WERI-Rb-1 (cell line): ENCODE measurements around the gene ARHGAP10.

Experiments
- DNase-seq: peaks from one replicate; pipeline ENCODE4 v3.0.0-alpha.2; 2020
- H3K27ac ChIP-seq: fragments of 250-450 bp; sonication (Bioruptor Pico); 2 replicates; pipeline ENCODE4 v1.5.1; 2020; ENCODE audit warnings: mild to moderate bottlenecking, moderate library complexity
- H3K27me3 ChIP-seq: fragments of 250-450 bp; sonication (Bioruptor Pico); 2 replicates; pipeline ENCODE4 v1.5.1; 2021; ENCODE audit warnings: mild to moderate bottlenecking, low read depth, moderate library complexity; ENCODE audit not compliant: insufficient read depth, severe bottlenecking
- H3K36me3 ChIP-seq: fragments of 250-450 bp; sonication (Bioruptor Pico); 2 replicates; pipeline ENCODE4 v1.5.1; 2020; ENCODE audit warnings: mild to moderate bottlenecking, moderate library complexity
- H3K4me3 ChIP-seq: 2 replicates; pipeline ENCODE4 v1.5.1; 2011; ENCODE audit warnings: low read depth, mild to moderate bottlenecking, control low read depth, low read length
- H3K9me3 ChIP-seq: fragments of 250-450 bp; sonication (Bioruptor Pico); 2 replicates; pipeline ENCODE4 v1.5.1; 2021; ENCODE audit warnings: mild to moderate bottlenecking, moderate library complexity; ENCODE audit not compliant: severe bottlenecking
- TF ChIP-seq, protein P1 (sequence below): IDR thresholded peaks from 2 replicates; pipeline ENCODE4 v1.5.1; 2011; ENCODE audit warnings: low read depth, mild to moderate bottlenecking, control low read depth, inconsistent platforms, low read length

The ARHGAP10 gene

DNA sequence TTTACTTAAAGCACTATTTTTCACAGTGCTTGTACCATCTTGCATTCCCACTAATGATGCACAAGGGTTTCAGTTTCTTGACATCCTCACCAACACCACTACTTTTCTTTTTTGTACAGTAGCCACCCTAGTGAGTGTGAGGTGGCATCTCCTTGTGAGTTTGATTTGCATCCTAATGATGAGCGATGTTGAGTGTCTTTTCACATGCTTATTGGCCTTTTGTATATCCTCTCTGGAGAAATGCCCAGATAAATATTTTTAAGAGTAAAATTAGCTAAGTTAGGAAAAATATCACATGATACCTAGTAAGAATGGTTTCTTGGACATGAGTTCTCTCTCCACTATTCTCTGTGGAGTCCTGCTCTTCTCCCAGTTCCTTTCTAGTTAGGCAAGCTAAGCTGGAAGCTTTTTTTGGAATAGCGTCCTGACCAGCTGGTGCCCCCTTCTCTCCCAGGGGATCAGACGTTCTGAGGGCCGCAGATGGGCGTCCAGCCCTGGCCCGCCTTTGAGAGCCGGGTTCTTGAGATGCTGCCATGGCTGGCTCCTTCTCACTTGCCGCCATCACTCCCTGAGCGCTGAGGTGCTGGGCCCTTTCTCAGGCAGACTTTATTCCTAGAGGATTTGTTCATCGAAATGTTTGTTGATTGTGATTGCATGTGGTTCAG, 132.1 kb downstream of the ARHGAP10 start:
- H3K27ac ChIP-seq = no peak overlapping the region
- no peaks in the 10 kb centered on the region for H3K27me3 ChIP-seq
- no peak overlapping the region for H3K4me3 ChIP-seq
- H3K36me3 ChIP-seq = peaks cover 47% of the 10 kb centered on the region
- no peaks in the 10 kb centered on the region for H3K9me3 ChIP-seq
- TF ChIP-seq, protein P1, sequence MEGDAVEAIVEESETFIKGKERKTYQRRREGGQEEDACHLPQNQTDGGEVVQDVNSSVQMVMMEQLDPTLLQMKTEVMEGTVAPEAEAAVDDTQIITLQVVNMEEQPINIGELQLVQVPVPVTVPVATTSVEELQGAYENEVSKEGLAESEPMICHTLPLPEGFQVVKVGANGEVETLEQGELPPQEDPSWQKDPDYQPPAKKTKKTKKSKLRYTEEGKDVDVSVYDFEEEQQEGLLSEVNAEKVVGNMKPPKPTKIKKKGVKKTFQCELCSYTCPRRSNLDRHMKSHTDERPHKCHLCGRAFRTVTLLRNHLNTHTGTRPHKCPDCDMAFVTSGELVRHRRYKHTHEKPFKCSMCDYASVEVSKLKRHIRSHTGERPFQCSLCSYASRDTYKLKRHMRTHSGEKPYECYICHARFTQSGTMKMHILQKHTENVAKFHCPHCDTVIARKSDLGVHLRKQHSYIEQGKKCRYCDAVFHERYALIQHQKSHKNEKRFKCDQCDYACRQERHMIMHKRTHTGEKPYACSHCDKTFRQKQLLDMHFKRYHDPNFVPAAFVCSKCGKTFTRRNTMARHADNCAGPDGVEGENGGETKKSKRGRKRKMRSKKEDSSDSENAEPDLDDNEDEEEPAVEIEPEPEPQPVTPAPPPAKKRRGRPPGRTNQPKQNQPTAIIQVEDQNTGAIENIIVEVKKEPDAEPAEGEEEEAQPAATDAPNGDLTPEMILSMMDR = no peak
- no peak for DNase-seq

DNA sequence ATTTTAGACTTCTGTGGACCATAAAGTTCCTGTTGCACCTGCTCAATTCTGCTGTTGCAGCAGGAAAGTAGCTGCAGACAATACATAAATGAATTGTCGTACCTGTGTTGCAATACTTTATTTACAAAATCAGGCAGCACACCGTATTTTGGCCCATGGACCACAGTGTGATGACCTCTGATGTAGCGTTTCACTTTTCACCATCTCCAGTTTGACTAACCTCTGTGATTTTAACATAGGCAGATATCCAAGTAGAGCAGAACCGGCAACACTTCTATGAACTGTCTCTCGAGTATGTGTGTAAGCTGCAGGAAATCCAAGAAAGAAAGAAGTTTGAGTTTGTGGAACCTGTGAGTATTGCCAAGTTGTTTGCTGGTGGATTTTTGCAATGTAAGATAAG, 132.7 kb downstream of the ARHGAP10 start:
- no peaks in the 10 kb centered on the region for H3K27me3 ChIP-seq
- TF ChIP-seq, protein P1 = no peak
- H3K9me3 ChIP-seq = no peaks in the 10 kb centered on the region
- DNase-seq = no peak
- H3K27ac ChIP-seq = no peak overlapping the region
- peaks cover 44% of the 10 kb centered on the region for H3K36me3 ChIP-seq
- no peak overlapping the region for H3K4me3 ChIP-seq

DNA sequence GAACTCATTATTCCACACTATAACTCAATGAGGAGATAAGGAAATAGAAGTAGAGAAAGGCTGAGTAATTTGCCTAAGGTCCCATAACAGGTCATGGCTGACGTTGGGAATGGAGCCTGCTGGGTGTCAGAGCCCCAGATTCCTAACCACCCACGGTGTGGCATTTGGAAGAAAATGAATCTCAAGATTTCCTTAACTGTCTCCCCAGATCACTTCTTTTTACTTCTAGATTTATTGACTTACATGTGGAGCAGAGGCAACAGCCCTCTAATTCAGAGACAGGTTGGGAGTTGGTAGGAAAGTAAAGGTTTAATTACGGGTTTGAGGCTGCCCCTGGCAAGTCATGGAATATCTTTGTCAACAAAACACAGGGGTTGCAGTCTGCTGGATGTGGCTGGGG, 134.0 kb downstream of the ARHGAP10 start:
- no peak for DNase-seq
- Histone ChIP-seq H3K27me3 (no peaks in the 10 kb centered on the region), H3K36me3 (peaks cover 35% of the 10 kb centered on the region), H3K9me3 (no peaks in the 10 kb centered on the region), H3K4me3 (no peak overlapping the region), H3K27ac (no peak overlapping the region)
- TF ChIP-seq, protein P1 = no peak

DNA sequence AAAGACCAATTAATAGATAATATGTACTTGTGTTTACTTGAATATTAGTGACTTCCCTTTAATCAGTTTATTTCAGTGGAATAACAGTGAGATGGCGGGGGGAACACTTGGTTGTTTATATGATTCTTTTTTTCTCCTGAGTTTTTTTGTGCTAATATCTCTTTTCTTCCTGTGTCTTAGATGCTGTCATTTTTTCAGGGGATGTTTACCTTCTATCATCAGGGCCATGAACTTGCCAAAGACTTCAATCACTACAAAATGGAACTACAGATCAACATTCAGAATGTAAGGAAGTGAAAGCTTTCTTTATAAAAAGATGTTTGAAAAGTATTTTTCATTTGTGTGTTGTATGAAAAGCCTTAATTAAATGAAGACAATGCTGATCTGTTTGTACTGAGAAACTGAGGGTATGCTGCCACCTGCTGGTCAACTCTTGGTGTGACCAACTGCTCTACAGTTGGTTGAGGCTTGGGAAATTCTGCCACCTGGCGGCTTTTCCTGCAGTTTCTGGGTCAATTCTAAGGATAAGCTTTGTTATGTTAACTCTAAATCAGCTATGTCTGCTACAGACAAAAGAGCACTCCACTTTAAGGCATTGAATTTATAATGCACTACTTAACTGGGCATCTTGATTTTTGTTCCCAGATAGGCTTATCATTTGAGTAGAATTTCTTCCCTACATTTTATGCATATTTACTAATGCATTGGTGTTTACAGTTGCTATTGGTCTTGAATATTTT, 134.8 kb downstream of the ARHGAP10 start:
- Histone ChIP-seq H3K9me3 (no peaks in the 10 kb centered on the region), H3K4me3 (no peak overlapping the region), H3K27ac (no peak overlapping the region), H3K36me3 (peaks cover 32% of the 10 kb centered on the region), H3K27me3 (no peaks in the 10 kb centered on the region)
- TF ChIP-seq, protein P1 = peak; percentile 97
- DNase-seq = peak; percentile 93

DNA sequence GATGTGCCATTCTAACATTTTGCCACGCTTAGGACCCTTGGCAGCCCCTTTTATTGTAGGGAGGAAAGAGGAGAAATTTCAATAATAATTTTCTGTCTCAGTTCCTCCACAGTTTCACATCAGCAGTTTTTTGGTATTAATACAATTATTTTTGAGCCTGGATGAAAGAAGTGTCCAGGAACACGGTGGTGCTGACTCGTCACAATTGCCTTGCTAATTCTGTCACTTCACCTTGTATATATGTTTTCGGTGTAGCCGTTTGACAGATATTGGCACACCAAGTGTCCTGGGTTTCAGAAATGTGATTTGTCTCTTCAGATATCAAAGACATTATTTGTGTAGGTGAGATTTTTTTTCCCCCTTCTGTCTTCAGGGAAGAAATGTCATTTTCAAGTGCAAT, 142.2 kb downstream of the ARHGAP10 start:
- Histone ChIP-seq H3K27me3 (no peaks in the 10 kb centered on the region), H3K9me3 (no peaks in the 10 kb centered on the region), H3K4me3 (no peak overlapping the region), H3K36me3 (peaks cover 38% of the 10 kb centered on the region), H3K27ac (no peak overlapping the region)
- TF ChIP-seq, protein P1 = no peak
- DNase-seq = no peak
